ENCODE data around the gene FBXW7.

FBXW7 gene

GRCh38 chr4:152380919-152381318 is 155.0 kb downstream of the FBXW7 start:
- H3K4me3 ChIP-seq (ENCODE audit: low read depth, low read length) = no peak overlapping the region

DNA sequence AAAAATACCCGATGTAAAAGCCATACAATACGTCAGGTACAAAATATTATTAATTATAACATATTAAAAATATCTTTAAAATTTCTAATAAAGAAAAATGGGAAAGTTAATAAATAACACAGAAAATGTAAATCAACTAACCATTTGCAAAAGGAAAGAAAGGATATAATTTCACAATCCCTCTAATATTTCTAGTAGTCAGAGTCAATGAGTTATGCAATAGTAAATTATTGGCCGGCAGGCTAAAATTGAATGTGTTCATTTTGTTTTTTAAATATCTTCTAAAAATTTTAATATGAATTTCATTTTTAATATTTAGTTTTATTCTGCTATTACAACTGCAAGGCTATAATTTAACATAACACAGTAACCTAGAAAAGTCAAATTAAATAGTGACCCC is 155.7 kb downstream of the FBXW7 start:
- no peak overlapping the region for H3K4me3 ChIP-seq (ENCODE audit: low read depth, low read length)

DNA sequence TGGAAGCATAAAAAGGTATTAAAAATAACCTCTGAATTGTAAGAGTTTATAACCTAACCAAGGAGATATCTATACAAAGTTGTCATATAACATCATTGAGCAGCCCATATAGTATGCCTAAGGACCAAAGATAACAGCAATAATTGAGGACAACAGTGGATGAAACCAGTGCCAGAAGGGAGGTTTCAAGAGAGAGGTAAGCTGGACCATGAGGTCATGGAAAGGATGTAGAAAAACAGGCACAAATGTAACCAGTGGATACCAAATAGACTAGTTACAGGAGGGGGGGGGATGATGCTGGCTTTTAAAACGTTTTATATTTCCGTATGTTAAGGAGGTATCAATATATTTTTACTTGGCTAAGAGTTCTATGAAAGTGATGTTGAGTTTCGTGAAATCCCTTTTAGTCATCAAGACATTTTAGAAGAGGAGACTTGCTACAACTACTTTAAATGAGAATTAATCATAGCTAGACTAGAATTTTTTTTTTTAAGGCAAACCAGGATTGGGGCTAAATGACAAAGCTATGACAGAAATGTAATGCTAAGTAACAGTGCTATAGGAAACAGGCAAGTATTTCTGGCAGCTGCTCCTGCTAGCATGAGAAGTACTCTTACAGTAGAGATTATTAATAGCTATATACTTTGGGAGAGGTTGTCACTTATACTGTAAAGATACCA is 161.1 kb downstream of the FBXW7 start:
- no peak overlapping the region for H3K4me3 ChIP-seq (ENCODE audit: low read depth, low read length)

DNA sequence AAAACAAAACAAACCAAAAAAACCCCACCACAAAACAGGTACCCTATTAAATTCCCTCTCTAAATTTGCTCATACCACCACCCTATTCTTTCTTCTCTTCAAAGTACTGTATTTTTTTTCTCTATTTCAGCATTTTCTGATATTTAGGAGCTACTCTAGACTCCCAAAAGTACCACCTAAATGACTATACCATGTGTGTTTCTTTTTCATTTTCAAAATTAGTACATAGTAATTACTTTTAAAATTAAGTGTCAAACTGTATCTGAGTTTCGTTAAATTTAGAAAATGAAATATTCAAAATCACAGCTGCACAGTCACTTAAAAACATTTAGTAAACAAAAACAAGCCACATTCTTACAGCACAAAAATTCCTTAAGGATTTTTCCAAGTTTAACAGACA is 161.7 kb downstream of the FBXW7 start:
- H3K4me3 ChIP-seq (ENCODE audit: low read depth, low read length) = no peak overlapping the region

DNA sequence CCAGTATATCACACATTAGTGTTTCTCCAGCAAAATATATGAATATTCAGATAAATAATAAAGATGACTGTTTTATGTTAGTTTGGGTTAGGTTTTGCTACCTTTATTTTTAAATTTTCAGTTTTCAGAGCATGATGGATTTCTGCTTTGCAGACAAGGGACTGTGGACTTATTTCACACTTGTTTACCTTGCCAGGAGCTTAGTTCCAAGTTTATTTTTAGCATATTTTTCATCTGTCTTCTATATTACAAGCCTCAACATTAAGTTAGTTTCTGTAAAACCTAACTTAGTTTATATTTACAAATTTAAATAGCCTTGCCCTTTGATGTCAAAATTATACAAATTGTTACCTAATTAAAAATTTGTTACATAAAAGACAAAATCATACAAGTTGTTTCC is 163.4 kb downstream of the FBXW7 start:
- no peak overlapping the region for H3K4me3 ChIP-seq (ENCODE audit: low read depth, low read length)

- H3K4me3 ChIP-seq (ENCODE audit: low read depth, low read length) = no peak overlapping the region
Measured at GRCh38 chr4:152369902-152370295, 166.0 kb downstream of the FBXW7 start.

GRCh38 chr4:152369203-152369901 is 166.5 kb downstream of the FBXW7 start:
- H3K4me3 ChIP-seq (ENCODE audit: low read depth, low read length) = no peak overlapping the region

DNA sequence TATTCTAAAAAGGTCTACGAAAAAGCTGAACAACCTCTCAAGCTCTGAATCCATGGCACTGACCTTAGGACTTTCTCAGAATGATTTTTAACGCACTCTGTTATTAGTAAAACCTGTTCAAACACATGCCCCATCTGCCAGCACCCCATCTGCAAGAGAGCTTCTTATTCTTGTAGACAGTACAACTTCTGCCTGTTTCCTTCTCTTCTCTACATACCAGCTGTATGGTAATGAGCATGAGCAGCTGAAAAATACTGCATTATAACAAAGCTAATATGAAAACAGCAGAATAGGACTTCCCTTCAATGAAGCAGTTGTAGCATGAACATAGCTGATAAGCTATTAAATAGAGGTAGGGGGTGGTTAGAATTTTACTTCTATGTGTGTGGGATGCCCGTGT is 167.9 kb downstream of the FBXW7 start:
- no peak overlapping the region for H3K4me3 ChIP-seq (ENCODE audit: low read depth, low read length)

- no peak overlapping the region for H3K4me3 ChIP-seq (ENCODE audit: low read depth, low read length)
Measured at GRCh38 chr4:152364883-152365282, 171.0 kb downstream of the FBXW7 start.

DNA sequence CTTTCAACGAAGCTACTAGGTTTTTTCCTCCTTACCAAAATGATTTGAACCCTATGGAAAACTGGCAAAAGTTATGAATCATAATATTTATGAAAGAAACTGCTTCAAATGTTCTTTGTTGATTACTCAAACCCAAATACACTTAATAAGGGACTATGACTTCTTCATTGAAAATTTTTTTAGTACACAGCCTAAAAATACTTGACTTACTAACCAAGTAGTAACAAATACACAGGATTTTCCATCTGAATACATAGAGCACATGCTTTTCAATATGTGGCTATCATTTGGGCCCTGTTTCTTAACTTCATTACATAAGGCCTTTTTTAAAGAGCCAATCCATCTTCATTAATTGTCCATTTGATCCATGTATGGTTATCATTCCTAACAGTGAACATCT is 171.5 kb downstream of the FBXW7 start:
- H3K4me3 ChIP-seq (ENCODE audit: low read depth, low read length) = no peak overlapping the region

GRCh38 chr4:152363904-152364303 is 172.0 kb downstream of the FBXW7 start:
- no peak overlapping the region for H3K4me3 ChIP-seq (ENCODE audit: low read depth, low read length)

DNA sequence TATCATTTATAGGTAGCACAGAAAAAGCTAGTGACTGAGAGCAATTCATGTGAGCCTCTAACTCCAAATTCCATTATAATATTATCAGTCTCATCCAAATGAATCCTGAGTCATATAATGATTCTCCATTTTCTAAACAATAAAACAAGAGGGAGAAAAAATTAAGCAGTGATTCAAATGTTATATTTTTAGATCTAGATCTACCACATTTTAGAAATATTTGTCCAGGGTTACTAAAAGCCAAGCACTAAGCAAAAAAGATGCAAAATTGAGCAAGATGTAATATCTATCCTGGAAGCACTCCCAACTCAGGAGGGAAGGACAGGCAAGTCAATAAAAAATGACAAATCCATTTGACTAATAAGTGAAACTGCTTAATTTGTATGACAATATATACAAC is 172.8 kb downstream of the FBXW7 start:
- no peak overlapping the region for H3K4me3 ChIP-seq (ENCODE audit: low read depth, low read length)

DNA sequence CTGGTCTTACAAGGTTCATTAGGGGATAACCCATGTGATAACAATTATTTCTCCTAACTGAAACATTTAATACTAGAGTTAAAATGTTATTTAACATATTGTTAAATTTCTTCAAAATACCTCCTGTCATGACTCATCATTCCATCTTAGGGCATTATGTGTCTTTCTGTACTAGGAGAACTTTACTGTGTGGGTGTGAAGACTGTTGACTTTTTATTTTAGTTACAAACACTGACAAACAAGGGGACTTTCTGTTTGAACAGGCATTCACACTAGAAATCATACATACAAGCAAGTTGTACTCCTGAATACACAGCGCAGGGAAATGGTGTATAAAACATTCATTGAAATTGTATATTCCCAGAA is 175.9 kb downstream of the FBXW7 start:
- no peak overlapping the region for H3K4me3 ChIP-seq (ENCODE audit: low read depth, low read length)

DNA sequence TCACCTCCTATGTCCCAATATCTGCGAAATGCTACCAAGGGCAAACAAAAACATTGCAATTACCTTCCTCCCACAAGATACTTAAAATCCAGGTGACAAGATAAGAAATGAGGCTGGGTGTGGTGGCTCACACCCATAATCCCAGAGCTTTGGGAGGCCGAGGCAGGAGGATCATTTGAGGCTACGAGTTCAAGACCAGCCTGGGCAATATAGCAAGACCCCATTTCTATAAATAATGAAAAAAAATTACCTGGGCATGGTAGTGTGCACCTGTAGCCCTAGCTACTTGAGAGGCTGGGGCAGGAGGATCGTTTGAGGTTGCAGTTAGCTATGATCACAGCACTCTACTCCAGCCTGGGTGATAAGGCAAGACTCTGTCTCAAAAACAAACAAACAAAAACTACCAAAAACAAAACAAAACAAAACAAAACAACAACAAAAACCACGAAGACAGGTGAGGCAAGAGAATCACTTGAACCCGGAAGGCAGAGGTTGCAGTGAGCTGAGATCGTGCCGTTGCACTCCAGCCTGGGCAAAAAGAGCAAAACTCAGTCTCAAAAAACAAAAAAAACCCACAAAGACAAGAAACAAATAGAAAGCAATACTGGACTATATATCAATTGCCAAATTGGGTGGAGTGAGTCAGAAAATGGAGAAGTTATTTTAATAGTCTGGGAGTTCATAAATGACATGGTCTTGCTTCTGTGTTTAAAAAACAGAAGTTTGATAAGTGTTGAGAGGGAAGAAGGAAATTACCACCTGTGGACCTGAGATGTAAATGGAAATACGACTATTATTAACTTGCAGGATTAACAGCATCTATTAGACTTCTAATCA is 176.5 kb downstream of the FBXW7 start:
- H3K4me3 ChIP-seq (ENCODE audit: low read depth, low read length) = no peak overlapping the region

DNA sequence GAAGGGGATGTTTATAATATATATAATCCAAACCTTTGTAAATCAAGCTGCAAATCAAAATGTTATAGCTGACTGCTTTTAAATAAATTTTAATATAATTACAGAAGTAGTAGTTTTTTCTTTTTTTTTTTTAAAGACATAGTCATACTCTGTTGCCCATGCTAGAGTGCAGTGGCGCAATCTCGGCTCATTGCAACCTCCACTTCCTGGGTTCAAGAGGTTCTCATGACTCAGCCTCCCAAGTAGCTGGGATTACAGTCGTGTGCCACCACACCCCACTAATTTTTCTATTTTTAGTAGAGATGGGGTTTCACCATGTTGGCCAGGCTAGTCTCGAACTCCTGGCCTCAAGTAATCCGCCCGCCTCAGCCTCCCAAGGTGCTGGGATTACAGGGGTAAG is 178.7 kb downstream of the FBXW7 start:
- no peak overlapping the region for H3K4me3 ChIP-seq (ENCODE audit: low read depth, low read length)

DNA sequence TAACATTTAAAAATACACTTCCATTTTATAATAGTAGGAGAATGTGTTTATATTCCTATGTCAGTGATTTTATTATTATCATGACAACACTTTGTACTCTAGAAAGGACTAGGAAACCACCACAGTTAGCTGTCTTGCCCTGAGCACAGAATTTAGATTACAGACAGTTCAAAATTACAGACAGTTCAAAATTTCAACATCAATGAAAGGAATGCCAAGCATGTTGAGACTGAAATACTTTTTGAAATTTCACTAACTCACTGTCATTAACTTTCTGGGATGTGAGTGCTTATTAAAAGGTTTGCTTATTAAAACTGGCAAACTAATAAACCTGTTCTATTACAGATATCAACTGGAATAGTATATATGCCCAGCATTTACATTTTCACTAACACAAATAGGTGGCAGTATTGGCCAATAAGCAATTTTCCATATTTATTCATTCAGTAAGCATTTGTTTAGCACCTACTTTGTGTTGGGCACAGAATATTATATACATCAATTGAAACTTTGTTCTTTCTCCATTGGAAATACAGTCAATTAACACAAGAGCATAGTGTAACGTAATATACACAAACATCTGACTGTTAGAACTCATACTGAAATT is 179.4 kb downstream of the FBXW7 start:
- no peak overlapping the region for H3K4me3 ChIP-seq (ENCODE audit: low read depth, low read length)

DNA sequence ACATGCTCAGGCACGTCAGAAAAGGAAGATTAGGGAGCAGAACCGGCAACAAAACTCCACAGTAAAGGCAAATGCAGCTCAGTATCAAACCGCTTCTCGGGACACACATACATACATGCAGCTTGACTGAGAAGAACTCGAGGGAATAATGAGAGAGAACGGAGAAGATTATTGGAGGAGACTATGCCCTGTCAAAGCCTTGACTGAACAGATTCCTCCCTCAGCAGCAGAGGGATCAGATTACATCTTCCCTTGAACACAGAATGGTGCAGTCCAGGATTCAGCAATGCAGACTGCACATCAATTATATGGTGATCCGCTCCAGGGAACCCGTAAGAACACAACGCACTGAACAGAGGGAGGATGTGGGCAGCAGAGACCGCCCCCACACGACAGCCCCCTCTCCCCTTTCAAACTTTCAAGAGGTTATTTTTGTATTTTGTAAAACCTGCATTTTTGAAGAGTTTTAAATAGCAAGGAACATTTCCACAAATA is 183.2 kb downstream of the FBXW7 start:
- no peak overlapping the region for H3K4me3 ChIP-seq (ENCODE audit: low read depth, low read length)

- H3K4me3 ChIP-seq (ENCODE audit: low read depth, low read length) = no peak overlapping the region
Measured at GRCh38 chr4:152352215-152352614, 183.7 kb downstream of the FBXW7 start.

DNA sequence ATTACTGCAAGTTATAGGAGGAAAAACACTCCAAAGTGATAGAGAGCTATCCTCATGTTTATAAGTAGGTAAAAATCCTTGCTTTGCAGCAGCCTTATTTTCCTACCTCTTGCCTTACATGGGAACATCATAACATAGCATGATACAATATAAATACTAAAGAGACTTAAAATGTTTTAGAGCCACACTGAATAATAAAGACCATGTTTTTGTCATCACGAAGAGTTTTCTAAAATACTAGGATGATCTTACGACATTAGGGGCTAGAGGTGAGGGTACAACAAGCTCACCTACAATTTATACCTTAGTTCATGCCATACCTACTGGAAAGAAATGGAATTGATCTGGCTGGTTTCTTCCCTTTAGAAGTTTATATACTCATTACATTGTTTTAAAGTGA is 184.8 kb downstream of the FBXW7 start:
- no peak overlapping the region for H3K4me3 ChIP-seq (ENCODE audit: low read depth, low read length)

- H3K4me3 ChIP-seq (ENCODE audit: low read depth, low read length) = no peak overlapping the region
Measured at GRCh38 chr4:152348670-152349069, 187.2 kb downstream of the FBXW7 start.

GRCh38 chr4:152346979-152347378 is 188.9 kb downstream of the FBXW7 start:
- H3K4me3 ChIP-seq (ENCODE audit: low read depth, low read length) = no peak overlapping the region
